AG08396 (cell line): Measurements from ENCODE around the gene STK11IP.

Source experiments
- DNase-seq: peaks from one replicate; pipeline ENCODE4 v3.0.0; 2012; ENCODE audit warnings: low spot score, mixed read lengths

The STK11IP gene

GRCh38 chr2:219581346-219581745, 16.3 kb upstream of the STK11IP start:
- DNase-seq = no peak

DNA sequence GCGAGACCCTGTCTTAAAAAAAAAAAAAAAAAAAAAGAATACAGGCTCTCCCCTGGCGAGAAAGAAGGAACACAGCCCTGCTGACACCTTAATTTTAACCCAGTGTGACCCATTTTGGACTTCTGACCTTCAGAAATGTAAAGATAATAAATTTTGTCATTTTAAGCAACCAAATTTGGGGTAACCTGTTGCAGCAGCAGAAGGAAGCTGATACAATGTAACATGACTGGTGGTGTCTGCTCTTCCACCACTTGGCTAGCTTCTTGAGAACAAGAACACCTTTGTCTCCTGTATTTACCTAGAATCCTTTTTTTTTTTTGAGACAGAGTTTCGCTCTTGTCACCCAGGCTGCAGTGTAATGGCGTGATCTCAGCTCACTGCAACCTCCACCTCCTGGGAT, 6.6 kb upstream of the STK11IP start:
- no peak for DNase-seq

- DNase-seq = no peak
Measured at GRCh38 chr2:219592736-219593135, 4.9 kb upstream of the STK11IP start.

- DNase-seq = no peak
Measured at GRCh38 chr2:219593154-219593553, 4.5 kb upstream of the STK11IP start.

GRCh38 chr2:219595256-219595655, 2.4 kb upstream of the STK11IP start:
- DNase-seq = no peak

GRCh38 chr2:219596954-219597551, 604 bp upstream of the STK11IP start:
- no peak for DNase-seq

- DNase-seq = no peak
Measured at GRCh38 chr2:219598308-219599078, 836 bp downstream of the STK11IP start.

DNA sequence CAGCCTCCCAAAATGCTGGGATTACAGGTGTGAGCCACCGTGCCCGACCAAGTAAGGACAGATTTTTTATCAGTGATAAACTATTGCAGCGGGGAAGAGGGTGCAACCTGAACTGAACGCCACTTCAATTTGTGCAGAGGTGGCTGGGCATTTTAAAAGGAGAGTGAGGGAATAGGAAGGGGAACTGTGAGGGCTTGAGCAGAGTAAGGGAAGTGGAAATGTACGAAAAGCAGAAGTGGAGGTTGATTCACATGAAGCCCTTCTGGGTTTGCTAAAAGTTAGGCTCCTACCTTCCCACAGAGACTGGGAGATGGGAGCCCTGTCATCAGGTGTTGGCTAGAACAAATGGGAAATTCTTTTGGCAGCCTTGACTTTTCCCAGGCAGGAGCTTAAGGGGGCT, 6.1 kb downstream of the STK11IP start:
- DNase-seq = no peak

DNA sequence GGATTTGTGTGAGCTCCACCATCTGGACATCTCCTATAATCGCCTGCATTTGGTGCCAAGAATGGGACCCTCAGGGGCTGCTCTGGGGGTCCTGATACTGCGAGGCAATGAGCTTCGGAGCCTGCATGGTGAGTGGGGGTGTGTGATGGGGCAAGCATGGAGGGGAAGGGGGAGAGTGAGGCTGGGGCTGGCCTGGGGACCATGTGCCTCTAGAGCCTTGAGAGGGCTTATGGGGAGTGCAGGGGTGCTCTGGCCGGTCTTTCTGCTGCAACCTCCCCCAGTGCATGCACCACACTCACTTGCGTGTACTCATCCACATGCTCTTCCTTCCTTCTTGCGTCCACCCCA, 7.9 kb downstream of the STK11IP start:
- DNase-seq = no peak

- no peak for DNase-seq
Measured at GRCh38 chr2:219607931-219608330, 10.3 kb downstream of the STK11IP start.

DNA sequence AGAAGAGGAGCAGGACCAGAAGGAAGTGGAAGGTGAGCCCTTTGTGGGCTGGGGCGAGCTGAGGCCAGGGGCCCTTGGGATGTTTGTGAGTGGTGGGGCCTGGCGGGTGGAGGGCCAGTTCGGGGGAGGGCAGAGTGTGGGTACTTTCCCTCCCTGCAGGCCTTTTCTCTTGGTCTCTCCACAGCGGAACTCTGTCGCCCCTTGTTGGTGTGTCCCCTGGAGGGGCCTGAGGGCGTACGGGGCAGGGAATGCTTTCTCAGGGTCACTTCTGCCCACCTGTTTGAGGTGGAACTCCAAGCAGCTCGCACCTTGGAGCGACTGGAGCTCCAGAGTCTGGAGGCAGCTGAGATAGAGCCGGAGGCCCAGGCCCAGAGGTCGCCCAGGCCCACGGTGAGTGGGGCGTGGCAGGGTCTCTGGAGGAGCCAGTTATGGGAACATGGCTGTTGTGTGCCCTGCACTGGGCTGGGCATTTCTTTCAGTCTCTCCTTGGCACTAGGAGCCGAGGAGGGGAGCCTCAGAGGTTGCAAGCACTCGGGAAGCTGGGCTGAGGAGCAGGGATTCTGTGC, 10.8 kb downstream of the STK11IP start:
- DNase-seq = no peak

GRCh38 chr2:219609149-219609750, 11.6 kb downstream of the STK11IP start:
- DNase-seq = no peak

GRCh38 chr2:219611306-219611705, 13.6 kb downstream of the STK11IP start:
- no peak for DNase-seq

DNA sequence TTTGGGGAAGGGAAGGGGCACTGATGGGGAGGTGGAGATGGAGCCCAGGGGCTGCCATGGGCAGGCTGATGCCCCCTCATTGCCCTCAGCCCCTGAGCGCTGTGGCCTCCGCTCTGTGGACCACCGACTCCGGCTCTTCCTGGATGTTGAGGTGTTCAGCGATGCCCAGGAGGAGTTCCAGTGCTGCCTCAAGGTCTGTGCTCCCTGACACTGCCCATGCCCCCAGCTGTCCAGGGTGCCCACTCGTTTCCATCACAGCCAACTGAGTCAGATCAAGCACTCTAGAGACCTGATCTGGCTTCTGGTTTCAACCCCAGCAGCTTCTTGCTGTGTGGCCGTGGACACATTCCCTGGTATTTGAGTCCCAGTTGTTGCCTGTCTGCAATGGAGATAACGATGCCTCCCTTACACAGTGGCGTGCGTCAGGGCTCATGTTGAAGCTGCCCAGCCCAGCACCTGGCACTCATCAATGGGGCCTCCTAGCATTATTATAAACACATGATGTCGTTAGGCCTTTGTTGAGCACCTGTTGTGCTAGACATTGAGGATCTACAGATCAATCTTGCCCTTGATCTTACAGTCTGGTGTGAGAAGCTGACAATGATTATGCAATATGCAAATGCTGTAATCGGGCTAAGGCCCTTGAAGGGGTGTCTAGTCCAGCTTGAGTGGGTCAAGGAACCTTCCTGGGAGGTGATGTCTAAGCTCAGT, 14.4 kb downstream of the STK11IP start:
- no peak for DNase-seq

- DNase-seq = no peak
Measured at GRCh38 chr2:219612577-219613286, 15.1 kb downstream of the STK11IP start.

DNA sequence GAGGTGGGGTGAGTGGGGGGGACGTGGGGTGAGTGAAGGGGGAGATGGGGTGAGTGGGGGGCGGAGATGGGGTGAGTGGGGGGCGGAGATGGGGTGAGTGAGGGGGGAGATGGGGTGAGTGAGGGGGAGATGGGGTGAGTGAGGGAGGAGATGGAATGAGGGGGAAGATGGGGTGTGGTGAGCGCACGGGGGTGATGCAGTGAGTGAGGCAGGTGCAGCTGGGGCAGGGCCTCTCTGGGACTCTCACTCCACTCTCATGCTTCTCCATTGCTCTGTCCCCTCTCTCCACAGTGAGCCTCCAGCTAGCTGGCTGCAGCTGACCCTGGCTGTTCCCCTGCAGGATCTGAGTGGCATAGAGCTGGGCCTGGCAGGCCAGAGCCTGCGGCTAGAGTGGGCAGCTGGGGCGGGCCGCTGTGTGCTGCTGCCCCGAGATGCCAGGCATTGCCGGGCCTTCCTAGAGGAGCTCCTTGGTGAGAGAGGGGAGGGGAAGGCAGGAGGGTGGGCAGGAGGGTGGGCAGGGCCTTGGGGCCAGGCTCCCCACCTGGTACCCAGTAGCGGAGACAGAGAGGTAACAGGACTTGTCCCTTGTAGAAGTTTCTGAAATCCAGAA, 15.9 kb downstream of the STK11IP start:
- no peak for DNase-seq

GRCh38 chr2:219614076-219614860, 16.6 kb downstream of the STK11IP start:
- DNase-seq = no peak

DNA sequence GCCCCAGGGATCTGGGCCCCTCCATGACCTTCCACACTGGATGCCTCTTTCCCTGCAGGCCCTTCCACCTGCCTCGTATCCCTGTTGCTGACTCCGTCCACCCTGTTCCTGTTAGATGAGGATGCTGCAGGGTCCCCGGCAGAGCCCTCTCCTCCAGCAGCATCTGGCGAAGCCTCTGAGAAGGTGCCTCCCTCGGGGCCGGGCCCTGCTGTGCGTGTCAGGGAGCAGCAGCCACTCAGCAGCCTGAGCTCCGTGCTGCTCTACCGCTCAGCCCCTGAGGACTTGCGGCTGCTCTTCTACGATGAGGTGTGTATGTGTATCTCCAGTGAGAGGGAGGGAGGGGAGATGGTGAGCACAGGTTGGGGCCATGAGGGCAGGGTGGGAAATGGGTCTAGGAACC, 17.4 kb downstream of the STK11IP start:
- no peak for DNase-seq

DNA sequence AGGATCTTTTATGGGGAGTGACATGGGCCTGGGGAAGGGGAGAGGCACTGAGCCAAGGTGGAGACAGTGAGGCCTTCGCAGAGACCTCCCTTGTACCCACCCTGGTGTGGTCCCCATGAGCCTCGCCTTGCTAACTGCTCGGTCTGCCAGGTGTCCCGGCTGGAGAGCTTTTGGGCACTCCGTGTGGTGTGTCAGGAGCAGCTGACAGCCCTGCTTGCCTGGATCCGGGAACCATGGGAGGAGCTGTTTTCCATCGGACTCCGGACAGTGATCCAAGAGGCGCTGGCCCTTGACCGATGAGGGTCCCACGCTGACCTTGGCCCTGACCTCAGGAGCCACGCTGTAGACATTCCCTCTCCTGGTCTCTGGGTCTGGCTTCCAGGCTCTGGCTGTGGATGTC, 18.2 kb downstream of the STK11IP start:
- DNase-seq = no peak

DNA sequence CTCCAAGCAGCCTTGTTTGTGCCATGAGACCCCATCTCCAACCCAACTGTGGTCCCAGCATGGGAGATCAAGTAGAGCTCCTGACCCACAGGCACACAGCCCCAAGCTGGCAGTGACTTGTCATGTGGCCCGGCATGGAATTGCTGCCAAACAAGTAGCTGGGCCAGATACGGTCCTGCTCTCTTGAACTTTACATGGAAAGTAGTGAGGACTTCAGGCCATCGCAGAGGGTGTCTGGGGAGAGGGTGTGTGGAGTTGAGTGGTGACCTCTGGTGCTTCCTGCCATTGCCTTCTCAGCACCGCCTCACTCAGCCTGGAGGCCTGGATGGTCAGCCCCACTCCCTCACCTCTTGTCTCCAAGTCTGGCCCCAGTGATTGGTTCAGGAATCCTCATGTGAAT, 18.9 kb downstream of the STK11IP start:
- no peak for DNase-seq

DNA sequence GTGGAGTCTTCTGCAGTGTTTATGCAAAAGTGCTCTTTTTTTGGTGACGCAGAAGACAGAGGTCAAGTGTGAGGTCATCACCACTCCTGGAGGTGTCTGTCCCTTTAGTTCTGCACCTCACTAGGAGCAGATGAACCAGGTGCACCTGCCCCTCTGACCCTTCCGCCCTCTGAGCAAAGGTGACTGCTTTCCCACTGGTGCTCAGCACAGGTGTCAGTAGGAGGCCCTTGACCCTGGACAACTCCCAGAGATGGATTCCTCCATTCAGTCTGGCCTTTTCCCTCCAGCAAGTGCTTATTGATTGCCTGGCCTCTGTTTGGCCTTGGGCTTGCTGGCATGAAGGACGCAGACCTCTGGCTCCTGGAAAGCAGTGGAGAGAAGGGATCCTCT, 21.1 kb downstream of the STK11IP start:
- no peak for DNase-seq
